Activated CD4-positive, alpha-beta T cell treated with anti-CD3 and anti-CD28 coated beads, Interleukin-2, amount 50 U/mL, for 4 hours (primary cell): ENCODE results near the gene TXNL4A.

Source experiments
- DNase-seq, 2 experiments: peaks; one replicate each; pipeline ENCODE4 v3.0.0-alpha.2; 2020

Gene TXNL4A

GRCh38 chr18:79932907-79933306, 55.5 kb downstream of the TXNL4A start:
- DNase-seq: no peak

GRCh38 chr18:79931475-79931874, 56.9 kb downstream of the TXNL4A start:
- no peak for DNase-seq

DNA sequence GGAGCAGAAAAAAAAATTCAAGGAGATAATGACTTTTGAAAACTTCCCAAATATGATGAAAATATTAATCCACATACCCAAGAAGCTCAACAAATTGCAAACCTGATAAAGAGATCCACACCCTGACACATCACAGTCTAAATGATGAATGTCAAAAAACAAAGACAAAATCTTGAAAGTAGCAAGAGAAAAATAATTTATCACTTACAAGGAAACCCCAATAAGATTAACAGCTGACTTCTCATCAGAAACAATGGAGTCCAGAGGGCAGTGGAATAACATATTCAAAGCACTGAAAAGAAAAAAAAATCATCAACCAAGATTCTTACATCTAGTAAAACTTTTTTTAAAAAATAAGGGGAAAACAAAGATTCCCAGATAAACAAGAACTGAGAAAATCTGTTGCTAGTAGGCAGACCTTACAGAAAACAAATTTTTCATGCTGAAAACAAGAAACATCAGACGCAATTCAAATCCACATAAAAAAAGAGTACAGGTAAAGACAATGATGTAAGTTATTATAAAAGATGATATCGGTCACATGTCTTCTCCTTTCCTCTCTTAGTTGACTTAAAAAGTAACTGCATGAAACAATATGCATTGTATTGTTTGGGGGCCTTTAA, 58.2 kb downstream of the TXNL4A start:
- no peak for DNase-seq

DNA sequence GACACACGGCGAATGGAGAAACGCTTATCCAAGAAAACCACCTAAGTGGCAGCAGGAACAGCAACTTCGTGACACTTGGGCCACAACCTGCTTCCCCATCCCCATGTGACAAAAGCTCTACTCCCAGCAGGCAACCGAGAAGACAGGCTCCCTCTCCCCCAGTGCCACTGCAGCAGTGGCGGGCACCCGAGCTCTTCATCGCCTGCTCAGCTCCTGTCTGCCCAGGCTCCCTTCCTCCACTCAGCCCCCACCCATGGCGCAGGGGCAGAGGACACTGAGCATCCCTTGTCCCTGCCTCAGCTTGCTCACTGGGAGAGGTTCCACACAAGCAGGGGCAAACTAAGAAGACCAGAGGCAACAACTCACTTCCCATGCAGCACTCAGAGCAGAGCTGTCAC, 59.8 kb downstream of the TXNL4A start:
- no peak for DNase-seq

GRCh38 chr18:79927607-79928562, 60.5 kb downstream of the TXNL4A start:
- no peak for DNase-seq

DNA sequence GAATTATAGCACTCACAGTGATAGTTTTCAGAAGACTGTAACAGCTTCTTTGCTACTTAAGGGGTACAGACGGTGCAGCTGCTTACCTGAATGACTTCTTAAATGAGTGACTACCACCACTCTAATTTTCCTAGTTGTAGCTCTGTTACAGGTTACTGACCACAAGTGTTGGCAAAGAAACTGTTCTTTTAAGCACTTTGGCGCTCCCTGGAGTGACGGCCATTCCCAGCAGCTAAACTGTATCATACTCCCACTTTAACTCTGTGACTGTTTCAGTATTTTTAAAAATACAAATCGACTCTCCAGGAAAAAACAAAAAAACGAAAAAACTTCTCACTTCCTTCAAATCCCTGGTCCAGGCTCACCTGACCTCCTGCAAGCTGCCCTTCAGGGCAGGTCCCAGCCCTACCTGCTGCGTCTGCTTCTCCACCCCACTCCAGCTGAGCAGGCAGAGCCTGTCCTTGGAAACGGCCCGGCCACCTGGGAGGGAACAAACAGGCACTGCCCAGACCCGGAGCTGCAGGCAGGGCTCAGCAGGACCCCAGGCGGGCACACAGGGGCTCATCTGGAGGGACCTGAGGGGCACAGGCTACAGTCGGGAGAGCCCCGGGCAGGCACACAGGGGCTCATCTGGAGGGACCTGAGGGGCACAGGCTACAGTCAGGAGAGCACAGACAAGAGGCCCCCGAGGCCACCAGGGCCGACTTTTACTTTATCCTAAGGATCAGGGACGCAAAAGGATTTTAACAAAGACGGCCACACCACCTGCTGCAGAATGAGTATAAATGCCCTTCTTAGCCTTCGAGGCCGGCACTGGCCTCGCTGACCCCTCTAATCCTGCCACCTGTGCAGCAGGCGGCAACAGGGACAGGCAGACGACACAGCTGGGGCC, 61.4 kb downstream of the TXNL4A start:
- no peak for DNase-seq

GRCh38 chr18:79926306-79926705, 62.1 kb downstream of the TXNL4A start:
- DNase-seq: no peak

- DNase-seq: no peak
Measured at GRCh38 chr18:79924814-79925731, 63.3 kb downstream of the TXNL4A start.

DNA sequence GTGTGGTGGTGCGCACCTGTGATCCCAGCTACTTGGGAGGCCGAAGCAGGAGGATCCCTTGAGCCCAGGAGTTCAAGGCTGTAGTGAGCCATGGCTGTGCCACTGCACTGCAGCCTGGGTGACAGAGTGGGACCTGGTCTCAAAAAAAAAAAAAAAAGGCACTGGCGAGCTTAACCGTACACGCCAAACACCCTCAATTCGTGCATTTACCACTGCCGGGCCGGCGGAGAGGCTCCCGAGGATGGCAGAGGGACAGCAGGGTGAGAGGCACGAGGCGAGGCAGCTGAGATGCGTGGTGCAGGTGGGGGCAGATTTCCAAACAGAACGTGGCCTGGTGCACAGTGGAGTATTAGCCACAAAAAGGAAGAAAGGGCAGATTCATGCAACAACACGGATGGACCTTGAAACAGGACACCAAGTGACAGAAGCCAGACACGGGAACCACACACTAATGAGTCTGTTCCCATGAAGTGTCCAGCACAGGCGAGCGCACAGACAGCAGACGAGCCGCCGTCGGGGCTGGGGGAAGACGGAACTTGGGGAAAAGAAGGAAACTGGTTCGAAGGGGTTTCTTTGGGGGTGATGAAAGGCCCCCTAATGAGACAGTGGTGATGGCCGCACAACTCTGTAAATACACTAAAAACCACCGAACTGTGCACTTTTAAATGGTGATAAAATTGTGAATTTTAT, 64.3 kb downstream of the TXNL4A start:
- no peak for DNase-seq

- DNase-seq: no peak
Measured at GRCh38 chr18:79922971-79923411, 65.4 kb downstream of the TXNL4A start.

DNA sequence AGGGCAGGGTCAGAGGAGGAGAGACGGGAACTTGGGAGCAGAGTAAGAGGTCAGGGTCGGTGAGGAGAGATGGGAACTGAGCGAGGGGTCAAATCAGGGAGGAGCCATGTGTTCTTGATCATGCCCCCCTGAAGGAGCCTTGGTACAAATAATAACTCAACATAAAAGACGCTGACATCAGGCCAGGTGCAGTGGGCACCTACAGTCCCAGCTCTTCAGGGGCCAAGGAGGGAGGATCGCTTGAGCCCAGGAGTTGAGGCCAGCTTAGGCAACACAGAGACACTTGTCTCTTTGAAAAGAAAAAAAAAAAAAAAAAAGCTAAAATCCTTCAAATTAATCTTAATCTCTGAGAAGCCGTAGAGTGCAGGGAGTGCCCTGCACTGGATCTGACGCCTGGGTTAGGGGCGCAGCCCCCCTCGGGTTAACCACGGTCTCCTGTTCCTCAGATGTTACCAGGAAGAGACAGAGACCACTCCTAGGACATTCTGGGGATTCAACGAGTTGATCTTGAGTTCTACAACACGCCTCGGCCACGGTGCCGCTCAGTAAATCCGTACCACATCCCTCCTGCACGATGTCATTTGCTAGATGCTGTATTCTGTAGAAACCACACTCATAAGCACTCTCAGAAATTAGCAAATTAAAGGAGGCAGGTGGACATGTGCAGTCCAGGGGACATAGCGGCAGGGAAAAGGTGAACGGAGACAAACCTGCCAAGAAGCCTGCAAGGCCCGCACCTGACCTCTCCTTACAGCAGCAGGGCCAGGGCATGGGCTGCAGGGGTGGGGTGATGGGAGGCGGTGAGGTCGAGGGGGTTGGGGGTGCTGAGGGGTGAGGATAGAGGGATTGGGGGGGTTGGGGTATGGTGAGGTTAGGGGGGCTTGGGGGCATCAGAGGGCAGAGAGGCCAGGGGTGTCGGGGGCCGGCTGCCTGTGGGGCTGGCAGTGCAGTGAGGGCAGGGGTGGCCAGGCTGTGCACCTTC, 66.1 kb downstream of the TXNL4A start:
- DNase-seq: no peak
